ENCODE measurements around the gene UVRAG. TPM values are rescaled to one million over a fixed set of nuclear protein-coding genes. Genes with fewer than 3 reads are reported as not detected.
A peak's percentile ranks its signal among the peaks of the same experiment; 100 is the strongest.

UVRAG gene
- total RNA-seq, 4 donors from 2014 or later = 27.1 to 35.9 (median 31.0) TPM

DNA sequence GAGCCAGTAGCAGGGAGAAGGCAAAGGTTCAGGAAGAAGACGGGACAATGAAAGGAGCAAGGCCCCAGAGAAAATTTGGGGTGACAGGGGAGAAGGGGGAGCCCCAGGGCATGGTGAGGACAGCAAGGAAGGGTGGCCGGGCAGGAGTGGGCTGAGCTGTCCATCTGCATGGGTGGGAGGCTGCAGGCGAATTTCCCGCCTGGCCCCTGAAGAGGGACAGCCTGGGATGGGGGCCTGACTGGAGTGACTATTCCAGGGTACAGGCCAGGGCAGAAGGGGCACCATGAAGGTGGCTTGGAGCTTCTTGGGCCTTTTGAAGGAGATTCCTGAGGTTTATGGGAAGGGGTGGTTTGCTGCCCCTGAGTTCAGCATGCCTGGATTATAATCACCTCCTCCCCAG, 335.1 kb downstream of the UVRAG start:
- intact Hi-C loops (cut with DNase I) = loop anchor here (5.0 to 10.0 kb wide), 3 partner anchors 253 to 425 kb away; no protein-coding TSS in a partner anchor

DNA sequence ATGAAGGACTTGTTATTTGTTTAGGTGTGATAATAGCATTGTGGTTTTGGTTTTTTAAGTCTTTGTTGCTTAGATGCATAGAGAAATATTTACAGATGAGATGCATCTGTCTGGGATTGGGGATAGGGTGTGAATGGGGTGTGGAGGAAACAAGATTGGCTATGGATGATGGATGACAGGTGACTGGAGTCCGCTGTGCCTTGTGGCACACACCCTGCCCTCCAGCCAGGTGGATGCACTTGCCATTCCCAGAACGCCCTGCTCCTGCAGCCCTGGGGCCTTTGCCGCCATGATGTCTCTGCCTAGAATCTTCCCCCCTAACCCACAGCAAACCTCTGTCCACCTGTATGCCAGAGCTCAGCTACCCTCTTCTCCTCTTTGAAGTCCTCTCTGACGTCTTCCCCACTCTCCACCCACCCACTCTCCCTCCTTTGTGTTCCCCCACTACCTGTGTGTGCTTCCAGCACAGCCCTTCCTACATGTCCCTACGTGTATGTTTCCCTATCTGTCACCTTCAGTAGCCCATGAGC, 336.6 kb downstream of the UVRAG start:
- intact Hi-C loops (cut with DNase I) = loop anchor here (5.0 to 10.0 kb wide), 3 partner anchors 254 to 427 kb away; no protein-coding TSS in a partner anchor
- no peaks in the 10 kb centered on the region for H3K36me3 ChIP-seq
- H3K27ac ChIP-seq = no peak overlapping the region
- TF ChIP-seq POLR2A (IDR thresholded peaks at IDR 0.05) = no peak
- TF ChIP-seq, protein P1, sequence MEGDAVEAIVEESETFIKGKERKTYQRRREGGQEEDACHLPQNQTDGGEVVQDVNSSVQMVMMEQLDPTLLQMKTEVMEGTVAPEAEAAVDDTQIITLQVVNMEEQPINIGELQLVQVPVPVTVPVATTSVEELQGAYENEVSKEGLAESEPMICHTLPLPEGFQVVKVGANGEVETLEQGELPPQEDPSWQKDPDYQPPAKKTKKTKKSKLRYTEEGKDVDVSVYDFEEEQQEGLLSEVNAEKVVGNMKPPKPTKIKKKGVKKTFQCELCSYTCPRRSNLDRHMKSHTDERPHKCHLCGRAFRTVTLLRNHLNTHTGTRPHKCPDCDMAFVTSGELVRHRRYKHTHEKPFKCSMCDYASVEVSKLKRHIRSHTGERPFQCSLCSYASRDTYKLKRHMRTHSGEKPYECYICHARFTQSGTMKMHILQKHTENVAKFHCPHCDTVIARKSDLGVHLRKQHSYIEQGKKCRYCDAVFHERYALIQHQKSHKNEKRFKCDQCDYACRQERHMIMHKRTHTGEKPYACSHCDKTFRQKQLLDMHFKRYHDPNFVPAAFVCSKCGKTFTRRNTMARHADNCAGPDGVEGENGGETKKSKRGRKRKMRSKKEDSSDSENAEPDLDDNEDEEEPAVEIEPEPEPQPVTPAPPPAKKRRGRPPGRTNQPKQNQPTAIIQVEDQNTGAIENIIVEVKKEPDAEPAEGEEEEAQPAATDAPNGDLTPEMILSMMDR (IDR thresholded peaks at IDR 0.05) = no peak
- no peak for DNase-seq
- H3K27me3 ChIP-seq = no peaks in the 10 kb centered on the region
- H3K9me3 ChIP-seq = no peaks in the 10 kb centered on the region
- peaks cover under 1 to 18% of the 10 kb centered on the region in 2 donors for H3K4me1 ChIP-seq
- H3K4me3 ChIP-seq (replicated peaks in 1 of 3) = no peak overlapping the region
- WGBS, 2 donors = 76 to 84% methylated on average over 5 of the region's 5 CpGs

More for the DNA sequence above, 335.1 kb downstream of the UVRAG start:
- no peaks in the 10 kb centered on the region for H3K27me3 ChIP-seq
- H3K27ac ChIP-seq = no peak overlapping the region
- no peaks in the 10 kb centered on the region for H3K9me3 ChIP-seq
- 95 to 97% methylated on average over 4 of the region's 4 CpGs for WGBS, 2 donors
- TF ChIP-seq POLR2A (IDR thresholded peaks at IDR 0.05) = no peak
- TF ChIP-seq, protein P1 (IDR thresholded peaks at IDR 0.05) = no peak
- no peak overlapping the region for H3K4me3 ChIP-seq (replicated peaks in 1 of 3)
- H3K36me3 ChIP-seq = no peaks in the 10 kb centered on the region
- H3K4me1 ChIP-seq = peaks cover 3 to 24% of the 10 kb centered on the region in 2 donors
- no peak for DNase-seq

DNA sequence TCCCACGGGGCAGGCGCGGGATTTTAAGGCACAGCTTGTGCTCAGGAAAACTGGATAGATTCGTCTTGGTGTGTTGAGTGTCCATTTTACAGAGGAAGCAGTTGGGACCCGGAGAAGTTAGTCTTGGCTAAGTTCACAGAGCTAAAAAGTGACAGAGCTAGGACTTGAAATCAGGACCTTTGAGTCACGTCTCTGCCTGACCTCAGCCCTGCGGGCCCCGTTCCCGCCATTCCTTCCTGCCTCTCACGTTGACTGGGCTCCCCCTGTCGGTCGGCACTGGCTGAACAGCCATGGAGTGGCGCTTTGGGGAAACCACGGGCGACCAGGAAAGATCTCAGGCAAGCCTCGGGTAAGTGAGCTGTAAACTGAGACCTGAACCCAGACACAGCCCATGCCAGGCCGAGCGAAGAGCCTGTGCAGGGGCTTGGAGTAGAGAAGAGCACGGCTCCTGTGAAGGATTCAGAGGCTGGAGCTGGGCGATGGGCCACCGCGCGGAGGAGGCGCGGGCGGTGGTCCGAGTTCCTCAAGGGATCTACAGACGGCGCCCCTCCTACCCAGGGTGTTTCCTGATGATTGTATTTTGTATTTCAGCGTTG, 337.2 kb downstream of the UVRAG start:
- peaks cover 0 to 13% of the 10 kb centered on the region in 2 donors for H3K4me1 ChIP-seq
- intact Hi-C loops (cut with DNase I) = loop anchor here (5.0 to 10.0 kb wide), 3 partner anchors 255 to 427 kb away; no protein-coding TSS in a partner anchor
- no peaks in the 10 kb centered on the region for H3K27me3 ChIP-seq
- 14 to 18% methylated on average over 25 to 30 of the region's 30 CpGs for WGBS, 2 donors
- peak; percentile 82 to 88 for DNase-seq
- H3K4me3 ChIP-seq (replicated peaks in 1 of 3) = peak overlapping the region in 2 of 3 donors; percentile 5 to 22
- H3K9me3 ChIP-seq = no peaks in the 10 kb centered on the region
- no peaks in the 10 kb centered on the region for H3K36me3 ChIP-seq
- no peak overlapping the region for H3K27ac ChIP-seq
- no peak for TF ChIP-seq POLR2A (IDR thresholded peaks at IDR 0.05)
- TF ChIP-seq, protein P1 (IDR thresholded peaks at IDR 0.05) = peak; percentile 84 to 97 (median 96)

DNA sequence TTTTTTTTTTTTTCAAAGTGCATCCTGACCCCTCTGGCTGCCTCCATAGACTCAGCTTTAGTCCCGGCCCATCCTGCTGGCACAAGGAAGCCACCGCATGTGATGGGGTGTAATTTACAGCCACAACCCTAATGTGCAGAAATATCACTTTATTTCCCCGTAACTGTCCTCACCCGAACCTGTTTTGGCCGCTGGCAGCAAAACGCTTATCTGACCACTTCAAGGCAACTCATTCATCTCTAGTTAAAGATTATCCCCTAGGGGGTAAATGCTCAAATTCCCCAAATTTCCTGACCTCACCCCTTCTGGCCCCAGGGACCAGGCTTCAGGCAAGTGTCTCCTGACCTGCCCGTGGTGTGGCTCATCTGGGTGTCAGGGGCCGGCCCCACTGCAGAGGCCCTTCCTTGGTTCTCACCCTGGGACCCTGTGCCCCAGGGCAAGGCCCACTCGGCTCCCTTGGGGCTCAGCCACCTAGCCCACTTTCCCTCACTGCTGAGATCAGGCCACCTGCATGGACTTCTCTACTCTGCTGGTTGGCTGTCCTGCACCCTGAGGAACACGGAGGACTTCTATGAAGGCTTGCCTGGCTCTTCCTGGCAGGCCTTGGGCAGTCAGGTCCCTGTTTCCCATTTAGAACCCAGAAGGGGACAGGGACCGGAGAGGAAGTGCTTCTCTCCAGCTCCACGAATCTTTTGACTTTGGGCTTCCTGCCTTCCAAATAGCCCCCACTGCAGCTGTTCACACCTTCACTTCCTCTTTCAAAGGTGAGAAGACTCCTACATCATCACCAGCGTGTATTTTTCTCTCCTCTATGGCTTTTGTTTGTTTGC, 337.9 kb downstream of the UVRAG start:
- Histone ChIP-seq H3K27ac (no peak overlapping the region), H3K9me3 (no peaks in the 10 kb centered on the region), H3K27me3 (no peaks in the 10 kb centered on the region), H3K4me1 (peaks cover 0 to 12% of the 10 kb centered on the region in 2 donors), H3K36me3 (no peaks in the 10 kb centered on the region), H3K4me3 (replicated peaks in 1 of 3) (no peak overlapping the region)
- TF ChIP-seq, protein P1 (IDR thresholded peaks at IDR 0.05) = no peak
- TF ChIP-seq POLR2A (IDR thresholded peaks at IDR 0.05) = no peak
- DNase-seq = no peak
- WGBS, 2 donors = 67 to 72% methylated on average over 12 to 13 of the region's 13 CpGs
- intact Hi-C loops (cut with DNase I) = loop anchor here (5.0 to 10.0 kb wide), 3 partner anchors 256 to 428 kb away; no protein-coding TSS in a partner anchor
